PC-3 (cell line): ENCODE data around the gene PAN3.

ENCODE experiments used
- CTCF ChIP-seq: fragments of 300-600 bp; sonication (generic); conservative IDR thresholded peaks from 2 replicates; pipeline ENCODE4 v1.5.1; 2017; ENCODE audit warnings: antibody characterized with exemption, low read depth, mild to moderate bottlenecking, low read length
- EZH2 ChIP-seq: fragments of 300-600 bp; sonication (generic); IDR thresholded peaks from one replicate; pipeline ENCODE4 v1.6.1; 2017; ENCODE audit warnings: antibody characterized with exemption, mild to moderate bottlenecking, low read length; ENCODE audit not compliant: unreplicated experiment

GRCh38 chr13:28273919-28274318 lies 135.6 kb downstream of the PAN3 start:
- TF ChIP-seq CTCF = 0 out of 2 replicates have a peak, but pooled peaks have one; percentile 9
- TF ChIP-seq EZH2 = no peak
